ENCODE results near the gene SLC35F6.

DNA sequence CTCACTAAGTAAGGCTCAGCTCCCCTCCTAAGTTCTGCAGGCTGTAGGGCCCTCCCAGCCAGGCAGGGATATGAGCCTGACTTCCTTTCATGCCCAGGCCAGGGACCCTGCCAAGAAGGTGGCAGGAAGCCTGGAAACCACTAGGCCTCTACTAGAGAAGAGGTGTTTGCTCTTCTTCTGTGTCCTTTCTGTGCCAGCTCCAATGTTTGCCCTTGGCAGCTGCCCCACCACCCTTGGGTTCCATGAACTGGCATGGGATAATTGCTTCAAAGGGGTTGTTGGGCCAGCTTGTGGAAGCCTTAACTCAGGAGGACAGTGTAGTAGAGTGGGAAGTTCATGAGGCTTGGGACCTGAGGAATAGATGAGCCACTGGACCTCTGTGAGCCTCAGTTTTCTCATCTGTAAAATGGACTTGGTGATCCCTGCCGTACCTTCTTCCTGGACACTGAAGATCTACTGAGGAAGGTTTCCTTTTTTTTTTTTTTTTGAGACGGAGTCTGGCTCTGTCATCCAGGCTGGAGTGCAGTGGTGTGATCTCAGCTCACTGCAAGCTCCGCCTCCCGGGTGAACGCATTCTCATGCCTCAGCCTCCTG is 3.9 kb downstream of the SLC35F6 start:
- TF ChIP-seq, protein P1, sequence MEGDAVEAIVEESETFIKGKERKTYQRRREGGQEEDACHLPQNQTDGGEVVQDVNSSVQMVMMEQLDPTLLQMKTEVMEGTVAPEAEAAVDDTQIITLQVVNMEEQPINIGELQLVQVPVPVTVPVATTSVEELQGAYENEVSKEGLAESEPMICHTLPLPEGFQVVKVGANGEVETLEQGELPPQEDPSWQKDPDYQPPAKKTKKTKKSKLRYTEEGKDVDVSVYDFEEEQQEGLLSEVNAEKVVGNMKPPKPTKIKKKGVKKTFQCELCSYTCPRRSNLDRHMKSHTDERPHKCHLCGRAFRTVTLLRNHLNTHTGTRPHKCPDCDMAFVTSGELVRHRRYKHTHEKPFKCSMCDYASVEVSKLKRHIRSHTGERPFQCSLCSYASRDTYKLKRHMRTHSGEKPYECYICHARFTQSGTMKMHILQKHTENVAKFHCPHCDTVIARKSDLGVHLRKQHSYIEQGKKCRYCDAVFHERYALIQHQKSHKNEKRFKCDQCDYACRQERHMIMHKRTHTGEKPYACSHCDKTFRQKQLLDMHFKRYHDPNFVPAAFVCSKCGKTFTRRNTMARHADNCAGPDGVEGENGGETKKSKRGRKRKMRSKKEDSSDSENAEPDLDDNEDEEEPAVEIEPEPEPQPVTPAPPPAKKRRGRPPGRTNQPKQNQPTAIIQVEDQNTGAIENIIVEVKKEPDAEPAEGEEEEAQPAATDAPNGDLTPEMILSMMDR (IDR thresholded peaks at IDR 0.05), result no peak
- no peak for TF ChIP-seq POLR2A (IDR thresholded peaks at IDR 0.05)

All from breast epithelium (tissue), 3 donors.